NCI-H82 treated with DMSO at 0.1 percent for 48 hours (cell line): ENCODE measurements around the gene SGO2.
"Not testable (repeated sequence)": the region's sequence is repeated elsewhere in the genome, so short reads cannot be mapped to it uniquely, and the experiment has no call there.

ENCODE experiments used
- DNase-seq: peaks from one replicate; lab custom pipeline; 2025; ENCODE audit not compliant: unreplicated experiment; lab: John Stamatoyannopoulos, UW

Gene SGO2

GRCh38 chr2:200617156-200618053 is 91.4 kb downstream of the SGO2 start:
- no peak for DNase-seq

- no peak for DNase-seq
Measured at GRCh38 chr2:200618054-200618419, 92.0 kb downstream of the SGO2 start.

- DNase-seq, result peak; percentile 12
Measured at GRCh38 chr2:200618590-200619021, 92.6 kb downstream of the SGO2 start.

GRCh38 chr2:200619279-200619678 is 93.3 kb downstream of the SGO2 start:
- DNase-seq, result no peak

- no peak for DNase-seq
Measured at GRCh38 chr2:200620606-200621390, 94.8 kb downstream of the SGO2 start.

GRCh38 chr2:200622106-200622505 is 96.1 kb downstream of the SGO2 start:
- no peak for DNase-seq

- no peak for DNase-seq
Measured at GRCh38 chr2:200624026-200624425, 98.0 kb downstream of the SGO2 start.

GRCh38 chr2:200624658-200625057 is 98.7 kb downstream of the SGO2 start:
- DNase-seq, result no peak

GRCh38 chr2:200625282-200625681 is 99.3 kb downstream of the SGO2 start:
- no peak for DNase-seq

GRCh38 chr2:200625958-200626363 is 100.0 kb downstream of the SGO2 start:
- DNase-seq, result no peak

- no peak for DNase-seq
Measured at GRCh38 chr2:200627110-200627770, 101.2 kb downstream of the SGO2 start.

- not testable (repeated sequence) for DNase-seq
Measured at GRCh38 chr2:200628461-200628860, 102.5 kb downstream of the SGO2 start.

- no peak for DNase-seq
Measured at GRCh38 chr2:200631287-200631686, 105.3 kb downstream of the SGO2 start.
